ENCODE measurements around the gene SMAD6.

SMAD6 gene

DNA sequence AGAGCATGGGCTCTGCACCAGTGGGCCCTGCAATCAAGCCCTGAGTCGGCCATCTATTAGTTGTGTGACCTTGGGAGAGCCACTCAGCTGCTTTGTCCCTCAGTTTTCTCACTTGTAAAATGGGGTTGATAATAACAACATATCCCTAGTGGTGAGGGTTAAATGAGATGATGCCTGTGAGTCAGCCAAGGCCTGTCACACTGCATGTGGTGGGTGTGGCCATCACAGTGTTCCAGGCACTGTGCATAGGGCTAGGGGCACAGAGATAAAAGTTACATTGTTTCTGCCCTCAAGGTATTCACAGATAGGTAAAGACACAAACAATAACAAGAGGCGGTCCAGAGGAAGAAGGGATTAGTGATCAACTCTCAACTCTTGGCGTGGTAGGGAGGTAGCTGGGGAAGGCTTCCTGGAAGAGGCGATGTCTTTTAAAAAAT is 19.5 kb downstream of the SMAD6 start:
- Histone ChIP-seq H3K4me1 (ENCODE audit: insufficient read depth, low read length, poor library complexity, severe bottlenecking) (no peaks in the 10 kb centered on the region), H3K36me3 (ENCODE audit: insufficient read depth, low read length) (no peaks in the 10 kb centered on the region), H4K20me1 (ENCODE audit: insufficient read depth, low read length, poor library complexity, severe bottlenecking) (no peaks in the 10 kb centered on the region), H3K4me3 (ENCODE audit: low read length, poor library complexity, severe bottlenecking) (no peak overlapping the region), H3K9me2 (replicated peaks; ENCODE audit: low read depth, low read length) (no peaks in the 10 kb centered on the region), H3K9me3 (ENCODE audit: insufficient read depth, low read depth, low read length) (no peaks in the 10 kb centered on the region), H3K4me2 (ENCODE audit: low read depth, low read length, poor library complexity, severe bottlenecking) (no peak overlapping the region), H3K79me2 (ENCODE audit: insufficient read depth, low read length) (no peaks in the 10 kb centered on the region), H3K27me3 (ENCODE audit: insufficient read depth, low read length, poor library complexity, severe bottlenecking) (no peaks in the 10 kb centered on the region), H3K9ac (ENCODE audit: low read depth, low read length, poor library complexity, severe bottlenecking) (no peak overlapping the region), H2AFZ (ENCODE audit: low read length) (no peak overlapping the region), H3F3A (ENCODE audit: low read depth) (no peaks in the 10 kb centered on the region)
- TF ChIP-seq, protein P1, sequence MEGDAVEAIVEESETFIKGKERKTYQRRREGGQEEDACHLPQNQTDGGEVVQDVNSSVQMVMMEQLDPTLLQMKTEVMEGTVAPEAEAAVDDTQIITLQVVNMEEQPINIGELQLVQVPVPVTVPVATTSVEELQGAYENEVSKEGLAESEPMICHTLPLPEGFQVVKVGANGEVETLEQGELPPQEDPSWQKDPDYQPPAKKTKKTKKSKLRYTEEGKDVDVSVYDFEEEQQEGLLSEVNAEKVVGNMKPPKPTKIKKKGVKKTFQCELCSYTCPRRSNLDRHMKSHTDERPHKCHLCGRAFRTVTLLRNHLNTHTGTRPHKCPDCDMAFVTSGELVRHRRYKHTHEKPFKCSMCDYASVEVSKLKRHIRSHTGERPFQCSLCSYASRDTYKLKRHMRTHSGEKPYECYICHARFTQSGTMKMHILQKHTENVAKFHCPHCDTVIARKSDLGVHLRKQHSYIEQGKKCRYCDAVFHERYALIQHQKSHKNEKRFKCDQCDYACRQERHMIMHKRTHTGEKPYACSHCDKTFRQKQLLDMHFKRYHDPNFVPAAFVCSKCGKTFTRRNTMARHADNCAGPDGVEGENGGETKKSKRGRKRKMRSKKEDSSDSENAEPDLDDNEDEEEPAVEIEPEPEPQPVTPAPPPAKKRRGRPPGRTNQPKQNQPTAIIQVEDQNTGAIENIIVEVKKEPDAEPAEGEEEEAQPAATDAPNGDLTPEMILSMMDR (conservative IDR thresholded peaks at IDR 0.05; ENCODE audit: low read length) = no peak
- no peak for TF ChIP-seq EZH2phosphoT487 (IDR thresholded peaks at IDR 0.05; ENCODE audit: borderline replicate concordance)

DNA sequence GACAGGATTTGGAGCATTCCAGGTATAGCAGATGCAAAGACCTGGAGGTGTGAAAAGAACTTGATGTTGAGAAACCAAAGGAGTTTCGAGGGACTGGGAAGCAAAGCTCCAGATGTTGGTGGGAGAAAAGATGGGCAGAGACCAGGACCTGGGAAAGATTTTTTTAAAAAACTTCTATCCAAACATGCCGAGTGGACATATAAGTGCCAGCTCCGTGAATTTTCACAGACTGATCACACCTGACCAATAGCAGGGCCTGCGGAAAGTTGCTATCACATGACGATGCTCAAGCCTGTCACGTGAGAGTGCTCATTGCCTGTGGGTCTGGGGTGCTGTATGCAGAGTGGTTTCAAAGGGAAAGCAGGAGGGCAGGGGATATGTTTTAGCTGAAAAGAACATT is 19.9 kb downstream of the SMAD6 start:
- Histone ChIP-seq H3K4me2 (ENCODE audit: low read depth, low read length, poor library complexity, severe bottlenecking) (no peak overlapping the region), H3K79me2 (ENCODE audit: insufficient read depth, low read length) (no peaks in the 10 kb centered on the region), H3K9me3 (ENCODE audit: insufficient read depth, low read depth, low read length) (no peaks in the 10 kb centered on the region), H3K4me1 (ENCODE audit: insufficient read depth, low read length, poor library complexity, severe bottlenecking) (no peaks in the 10 kb centered on the region), H2AFZ (ENCODE audit: low read length) (no peak overlapping the region), H4K20me1 (ENCODE audit: insufficient read depth, low read length, poor library complexity, severe bottlenecking) (no peaks in the 10 kb centered on the region), H3F3A (ENCODE audit: low read depth) (no peaks in the 10 kb centered on the region), H3K27me3 (ENCODE audit: insufficient read depth, low read length, poor library complexity, severe bottlenecking) (no peaks in the 10 kb centered on the region), H3K9ac (ENCODE audit: low read depth, low read length, poor library complexity, severe bottlenecking) (no peak overlapping the region), H3K36me3 (ENCODE audit: insufficient read depth, low read length) (no peaks in the 10 kb centered on the region), H3K4me3 (ENCODE audit: low read length, poor library complexity, severe bottlenecking) (no peak overlapping the region), H3K9me2 (replicated peaks; ENCODE audit: low read depth, low read length) (no peaks in the 10 kb centered on the region)
- TF ChIP-seq, protein P1 (conservative IDR thresholded peaks at IDR 0.05; ENCODE audit: low read length) = no peak
- no peak for TF ChIP-seq EZH2phosphoT487 (IDR thresholded peaks at IDR 0.05; ENCODE audit: borderline replicate concordance)

DNA sequence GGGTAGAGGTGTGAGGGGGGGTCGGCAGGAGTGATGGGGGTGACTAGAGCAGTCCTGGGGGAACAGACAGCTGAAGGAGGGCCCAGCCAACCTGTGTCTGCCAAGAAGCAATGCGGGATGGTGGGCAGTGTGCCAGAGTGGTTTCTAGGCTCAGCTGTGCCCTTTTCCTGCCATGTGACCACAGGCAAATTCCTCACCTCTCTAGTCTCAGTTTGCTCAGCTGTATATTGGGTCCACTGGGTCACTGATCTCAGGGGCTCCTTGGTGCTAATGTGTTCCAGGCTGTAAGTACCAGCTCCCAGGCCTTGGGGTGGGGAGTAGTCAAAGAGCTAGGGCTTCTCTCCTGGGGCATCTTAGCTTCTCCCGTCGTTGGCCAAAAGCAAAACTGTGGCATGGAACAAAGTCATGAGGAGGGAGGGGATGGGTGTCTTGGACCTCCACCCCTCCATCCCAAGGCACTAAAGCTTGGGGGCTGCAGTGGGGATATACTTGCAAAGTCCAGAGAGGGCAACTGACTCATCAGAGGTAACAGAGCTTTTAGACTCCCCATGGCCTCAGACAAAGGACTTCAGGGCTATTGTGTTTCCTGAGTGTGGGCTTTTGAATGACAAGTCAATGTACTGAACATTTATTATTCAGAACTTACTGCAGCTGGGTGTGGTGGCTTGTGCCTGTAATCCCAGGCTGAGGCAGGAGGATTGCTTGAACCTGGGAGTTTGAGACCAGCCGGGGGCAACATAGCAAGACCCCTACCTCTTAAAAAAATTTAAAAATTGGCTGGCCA is 20.9 kb downstream of the SMAD6 start:
- Histone ChIP-seq H3K4me3 (ENCODE audit: low read length, poor library complexity, severe bottlenecking) (no peak overlapping the region), H3F3A (ENCODE audit: low read depth) (no peaks in the 10 kb centered on the region), H3K27me3 (ENCODE audit: insufficient read depth, low read length, poor library complexity, severe bottlenecking) (no peaks in the 10 kb centered on the region), H3K4me1 (ENCODE audit: insufficient read depth, low read length, poor library complexity, severe bottlenecking) (no peaks in the 10 kb centered on the region), H3K9ac (ENCODE audit: low read depth, low read length, poor library complexity, severe bottlenecking) (no peak overlapping the region), H4K20me1 (ENCODE audit: insufficient read depth, low read length, poor library complexity, severe bottlenecking) (no peaks in the 10 kb centered on the region), H3K36me3 (ENCODE audit: insufficient read depth, low read length) (no peaks in the 10 kb centered on the region), H2AFZ (ENCODE audit: low read length) (no peak overlapping the region), H3K9me2 (replicated peaks; ENCODE audit: low read depth, low read length) (no peaks in the 10 kb centered on the region), H3K9me3 (ENCODE audit: insufficient read depth, low read depth, low read length) (no peaks in the 10 kb centered on the region), H3K4me2 (ENCODE audit: low read depth, low read length, poor library complexity, severe bottlenecking) (no peak overlapping the region), H3K79me2 (ENCODE audit: insufficient read depth, low read length) (no peaks in the 10 kb centered on the region)
- TF ChIP-seq, protein P1 (conservative IDR thresholded peaks at IDR 0.05; ENCODE audit: low read length) = no peak
- TF ChIP-seq EZH2phosphoT487 (IDR thresholded peaks at IDR 0.05; ENCODE audit: borderline replicate concordance) = no peak
